GM12801 (cell line): Measurements from ENCODE around the gene MAGEA2B.
"Not testable (repeated sequence)": the region's sequence is repeated elsewhere in the genome, so short reads cannot be mapped to it uniquely, and the experiment has no call there.

Source experiments
- CTCF ChIP-seq: IDR thresholded peaks from one replicate; pipeline ENCODE4 v1.5.1; 2011; ENCODE audit warnings: control low read depth; ENCODE audit not compliant: insufficient read length; ENCODE audit errors: extremely low read depth

The MAGEA2B gene

GRCh38 chrX:152713815-152714787, at the start of gene MAGEA2B:
Gene MAGEA2B, plus strand, starts transcription at chrX:152714628. Its CDS starts 2,479 bp downstream, at chrX:152717107.
- not testable (repeated sequence) for TF ChIP-seq CTCF

- TF ChIP-seq CTCF = no peak
These were observed 40.3 kb upstream of the MAGEA2B start for GRCh38 chrX:152674135-152674534.

GRCh38 chrX:152697952-152698931, 16.2 kb upstream of the MAGEA2B start, which contains the start of gene MAGEA3:
Gene MAGEA3, plus strand, starts transcription at chrX:152698794. Its CDS starts 2,039 bp downstream, at chrX:152700833.
- TF ChIP-seq CTCF = not testable (repeated sequence)

GRCh38 chrX:152709173-152709572, 5.3 kb upstream of the MAGEA2B start, which contains the start of gene CSAG2:
Gene CSAG2, minus strand, starts transcription at chrX:152709273. Its CDS starts 161 bp downstream, at chrX:152709112.
- not testable (repeated sequence) for TF ChIP-seq CTCF

- no peak for TF ChIP-seq CTCF
These were observed 11.0 kb downstream of the MAGEA2B start for GRCh38 chrX:152725409-152725808.

- no peak for TF ChIP-seq CTCF
These were observed 19.0 kb downstream of the MAGEA2B start, which contains the start of the genes CSAG1 and MAGEA12 for GRCh38 chrX:152733261-152733975. Gene CSAG1, minus strand, starts transcription at chrX:152733721. Its CDS starts 1,261 bp downstream, at chrX:152732460. Gene MAGEA12, plus strand, starts transcription at chrX:152733757. Its CDS starts 2,405 bp downstream, at chrX:152736162.
